IMR-90 (cell line): ENCODE measurements around the gene GOLGA3. TPM values are rescaled to one million over a fixed set of nuclear protein-coding genes. Genes with fewer than 3 reads are reported as not detected.

Source experiments
- ATAC-seq: fragments of 200-7000 bp; cut with Tn5 transposase; 2 replicates; pipeline ENCODE4 v1.9.1; 2020; ENCODE audit warnings: low read depth, mild to moderate bottlenecking, moderate library complexity
- BruUV-seq: library from RNA; stranded (reverse); fragments of 400-500 nt; replicated peaks from 2 replicates; lab custom pipeline; 2021; lab: Mats Ljungman, UMichigan
- CTCF ChIA-PET: fragments of 300-600 bp; formaldehyde crosslinking; extraction: SDS; loops from one replicate; lab custom pipeline; 2021; ENCODE audit warnings: antibody characterized with exemption; lab: Yijun Ruan, JAX
- POLR2A ChIA-PET: fragments of 300-600 bp; sonication (Branson Sonifier 250); formaldehyde crosslinking; loops from one replicate; lab custom pipeline; 2022; ENCODE audit warnings: antibody characterized with exemption; ENCODE audit not compliant: unreplicated experiment; lab: Charles Lee
- DNase-seq: peaks from one replicate; pipeline ENCODE4 v3.0.0; 2013
- H2AFZ ChIP-seq: replicated peaks from 2 replicates; pipeline ENCODE3; 2013; ENCODE audit warnings: low read length, mild to moderate bottlenecking; ENCODE audit not compliant: poor library complexity
- H2AK5ac ChIP-seq: 2 replicates; pipeline ENCODE4 v1.6.1; 2013; ENCODE audit warnings: low read depth, low read length, inconsistent platforms
- H2AK9ac ChIP-seq: replicated peaks from 2 replicates; pipeline ENCODE3; 2013; ENCODE audit warnings: mild to moderate bottlenecking, low read depth, low read length, moderate library complexity; ENCODE audit not compliant: poor library complexity
- H2BK120ac ChIP-seq: 2 replicates; pipeline ENCODE4 v1.6.1; 2013; ENCODE audit warnings: low read depth, low read length, inconsistent platforms
- H2BK15ac ChIP-seq: 3 replicates; pipeline ENCODE4 v1.6.1; 2013; ENCODE audit warnings: low read depth, low read length, inconsistent platforms
- H2BK20ac ChIP-seq: 2 replicates; pipeline ENCODE4 v1.6.1; 2013; ENCODE audit warnings: low read depth, mild to moderate bottlenecking, inconsistent platforms, low read length, moderate library complexity
- H2BK5ac ChIP-seq: 2 replicates; pipeline ENCODE4 v1.6.1; 2013; ENCODE audit warnings: mild to moderate bottlenecking, low read depth, low read length, inconsistent platforms; ENCODE audit not compliant: poor library complexity, severe bottlenecking
- H3K14ac ChIP-seq: replicated peaks from 2 replicates; pipeline ENCODE4 v1.6.1; 2013; ENCODE audit warnings: low read depth, low read length, inconsistent platforms
- H3K18ac ChIP-seq: 2 replicates; pipeline ENCODE4 v1.6.1; 2013; ENCODE audit warnings: low read depth, low read length, control low read depth
- H3K23ac ChIP-seq: 2 replicates; pipeline ENCODE4 v1.6.1; 2013; ENCODE audit warnings: low read depth, low read length, inconsistent platforms
- H3K27ac ChIP-seq: 2 replicates; pipeline ENCODE4 v1.5.1; 2013; ENCODE audit warnings: mild to moderate bottlenecking, control low read depth, low read length; ENCODE audit not compliant: insufficient read depth
- H3K27me3 ChIP-seq: 2 replicates; pipeline ENCODE4 v1.6.1; 2013; ENCODE audit warnings: low read length; ENCODE audit not compliant: control insufficient read depth, insufficient read depth
- H3K36me3 ChIP-seq: 2 replicates; pipeline ENCODE4 v1.6.1; 2013; ENCODE audit warnings: low read length, mixed read lengths; ENCODE audit not compliant: control insufficient read depth, insufficient read depth
- H3K4ac ChIP-seq: 2 replicates; pipeline ENCODE4 v1.6.1; 2013; ENCODE audit warnings: low read depth, low read length, inconsistent platforms
- H3K4me1 ChIP-seq: 2 replicates; pipeline ENCODE4 v1.6.1; 2013; ENCODE audit warnings: low read length, mixed read lengths; ENCODE audit not compliant: control insufficient read depth, insufficient read depth
- H3K4me2 ChIP-seq: 2 replicates; pipeline ENCODE4 v1.6.1; 2013; ENCODE audit warnings: low read depth, mild to moderate bottlenecking, control low read depth, low read length, moderate library complexity
- H3K4me3 ChIP-seq: 2 replicates; pipeline ENCODE4 v1.5.1; 2013; ENCODE audit warnings: low read depth, mild to moderate bottlenecking, control low read depth, low read length, moderate library complexity; ENCODE audit not compliant: insufficient read depth
- H3K56ac ChIP-seq: 2 replicates; pipeline ENCODE4 v1.6.1; 2013; ENCODE audit warnings: low read length, inconsistent platforms; ENCODE audit not compliant: insufficient read depth; ENCODE audit errors: extremely low read depth
- H3K79me1 ChIP-seq, 2 experiments: 2 replicates each; pipeline ENCODE4 v1.6.1; 2013; ENCODE audit warnings: low read length in 2 of 2, inconsistent platforms in 1 of 2, low read depth in 1 of 2
- H3K9ac ChIP-seq: 2 replicates; pipeline ENCODE4 v1.6.1; 2013; ENCODE audit warnings: low read depth, low read length, control low read depth
- H3K9me1 ChIP-seq: 2 replicates; pipeline ENCODE4 v1.6.1; 2013; ENCODE audit warnings: low read length, inconsistent platforms; ENCODE audit not compliant: insufficient read depth
- H3K9me3 ChIP-seq: 2 replicates; pipeline ENCODE4 v1.6.1; 2013; ENCODE audit warnings: low read length; ENCODE audit not compliant: control insufficient read depth, insufficient read depth
- H4K20me1 ChIP-seq: 2 replicates; pipeline ENCODE4 v1.6.1; 2013; ENCODE audit warnings: low read length, inconsistent platforms; ENCODE audit not compliant: insufficient read depth
- H4K5ac ChIP-seq: 2 replicates; pipeline ENCODE4 v1.6.1; 2013; ENCODE audit warnings: mild to moderate bottlenecking, low read depth, low read length, control low read depth
- H4K8ac ChIP-seq, 2 experiments: 2 replicates each; pipeline ENCODE4 v1.6.1; 2013; ENCODE audit warnings: low read depth in 2 of 2, low read length in 2 of 2, control low read depth in 1 of 2, inconsistent platforms in 1 of 2
- H4K91ac ChIP-seq: 2 replicates; pipeline ENCODE4 v1.6.1; 2013; ENCODE audit warnings: low read depth, low read length, inconsistent platforms; ENCODE audit not compliant: insufficient read depth
- BHLHE40 ChIP-seq: fragments of 150-350 bp; IDR thresholded peaks from 2 replicates; pipeline ENCODE4 v1.6.1; 2016; ENCODE audit warnings: mild to moderate bottlenecking, low read depth, low read length
- CEBPB ChIP-seq: IDR thresholded peaks from 2 replicates; pipeline ENCODE4 v1.6.1; 2012; ENCODE audit warnings: low read depth, low read length, improper control_type of control experiment
- ELK1 ChIP-seq: fragments of 150-350 bp; IDR thresholded peaks from 2 replicates; pipeline ENCODE4 v1.6.1; 2016; ENCODE audit warnings: low read depth, mild to moderate bottlenecking, low read length, moderate library complexity, borderline replicate concordance
- MAZ ChIP-seq: IDR thresholded peaks from 2 replicates; pipeline ENCODE4 v1.6.1; 2012; ENCODE audit warnings: low read depth, mild to moderate bottlenecking, low read length, improper control_type of control experiment, moderate library complexity, borderline replicate concordance
- NFE2L2 ChIP-seq: fragments of 150-350 bp; IDR thresholded peaks from 2 replicates; pipeline ENCODE4 v1.6.1; 2016; ENCODE audit warnings: low read depth, mild to moderate bottlenecking, low read length
- POLR2A ChIP-seq: IDR thresholded peaks from 2 replicates; pipeline ENCODE4 v1.6.1; 2012; ENCODE audit warnings: mild to moderate bottlenecking, low read depth, low read length
- RCOR1 ChIP-seq: IDR thresholded peaks from 2 replicates; pipeline ENCODE4 v1.6.1; 2012; ENCODE audit warnings: mild to moderate bottlenecking, low read length, improper control_type of control experiment; ENCODE audit not compliant: insufficient replicate concordance
- RFX5 ChIP-seq: IDR thresholded peaks from 2 replicates; pipeline ENCODE4 v1.8.0; 2012; ENCODE audit warnings: low read depth, mild to moderate bottlenecking, low read length, moderate library complexity
- SMC3 ChIP-seq: fragments of 150-350 bp; IDR thresholded peaks from 2 replicates; pipeline ENCODE4 v1.6.1; 2016; ENCODE audit warnings: low read depth, mild to moderate bottlenecking, antibody characterized with exemption, low read length, moderate library complexity
- WGBS, 2 experiments: methylation state at CpG; one replicate each; pipeline versions ENCODE4 v1.1.5 to v1.1.7; 2013; ENCODE audit warnings: missing lambda C conversion rate in 2 of 2; ENCODE audit not compliant: insufficient read length in 1 of 2; ENCODE audit errors: extremely low coverage in 2 of 2; 5-methylcytosine and 5-hydroxymethylcytosine counted together
- dilution Hi-C: fragments of 300-500 bp; cut with HindIII; formaldehyde crosslinking; loops from one replicate; pipeline ENCODE4 v1.14.3; 2018; ENCODE audit warnings: low sequenced_read_pairs; ENCODE audit not compliant: unreplicated experiment
- in situ Hi-C: fragments of 300-500 bp; cut with MboI; formaldehyde crosslinking; loops from 3 replicates; pipeline ENCODE4 v1.14.3; 2019; ENCODE audit warnings: low sequenced_read_pairs, inconsistent platforms, mixed read lengths
- intact Hi-C: fragments of 100-400 bp; cut with micrococcal nuclease; formaldehyde crosslinking; loops from 2 replicates; pipeline ENCODE4 v1.10.0; 2022
- polyA plus RNA-seq, 3 experiments: library from polyadenylated mRNA; depleted of rRNA; stranded (reverse); fragments of >200 nt; gene quantifications; 2 replicates each; pipeline ENCODE4 v1.2.3, GENCODE V29; 2012; ENCODE audit warnings: low replicate concordance in 1 of 3
- total RNA-seq: library from RNA; depleted of rRNA; stranded (reverse); fragments of >200 nt; gene quantifications from 2 replicates; pipeline ENCODE4 v1.2.3, GENCODE V29; 2012
- TF ChIP-seq, protein P1 (sequence below): conservative IDR thresholded peaks from 2 replicates; pipeline ENCODE4 v1.5.1; 2012; ENCODE audit warnings: mild to moderate bottlenecking, low read depth, low read length, improper control_type of control experiment
- TF ChIP-seq, protein P2 (sequence below): fragments of 150-350 bp; IDR thresholded peaks from 2 replicates; pipeline ENCODE4 v1.6.1; 2017; ENCODE audit warnings: mild to moderate bottlenecking, antibody characterized with exemption, low read length, low read depth

GOLGA3 gene
- total and polyA plus RNA-seq, 2 of the 4 experiments (the other 2 are of a cell fraction): 39.6 to 99.8 TPM

DNA sequence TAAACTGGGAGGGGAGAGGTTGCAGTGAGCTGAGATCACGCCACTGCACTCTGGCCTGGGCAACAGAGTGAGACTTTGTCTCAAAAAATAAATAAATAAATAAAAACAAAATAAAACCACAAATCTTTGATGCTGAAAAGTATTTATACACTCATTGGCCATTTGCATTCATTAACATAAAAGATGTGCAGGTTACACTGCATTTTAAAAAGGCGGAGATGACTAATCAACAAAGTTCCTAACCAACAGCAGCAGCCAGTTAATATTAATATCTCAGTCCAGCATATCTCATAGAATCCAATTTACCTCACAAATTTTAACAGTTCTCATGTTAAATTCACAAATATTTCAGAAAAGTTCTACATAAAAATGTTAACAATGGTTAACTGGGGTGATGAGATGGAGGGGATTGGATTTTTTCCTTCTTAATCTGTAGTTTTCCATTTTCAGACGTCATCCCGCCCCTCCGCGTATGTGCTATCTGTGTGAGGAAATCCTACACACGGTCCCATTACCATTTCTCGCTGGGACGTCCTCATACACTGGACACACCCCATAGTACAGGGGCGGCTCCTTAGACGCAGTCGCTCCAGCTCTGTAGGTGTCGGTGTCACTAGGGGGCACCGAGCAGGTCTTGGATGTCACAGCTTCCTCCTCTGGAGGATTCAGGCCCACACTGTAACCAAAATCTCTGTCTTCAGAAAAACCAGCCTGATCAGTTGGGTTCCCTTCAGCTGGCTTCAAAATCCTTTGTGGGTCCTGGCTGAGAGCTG, 74.3 kb downstream of the GOLGA3 start:
- WGBS, 2 experiments: 80% methylated on average over 1 of the region's 14 CpGs; no CpG with 5 or more reads in 1 of the 2 experiments
- H3K9me3 ChIP-seq: no peaks in the 10 kb centered on the region

More for the DNA sequence above, 74.3 kb downstream of the GOLGA3 start:
- no peak overlapping the region for H3K27ac ChIP-seq
- intact Hi-C loops: no loop called here
- no peak overlapping the region for H3K56ac ChIP-seq
- POLR2A ChIA-PET: no interaction called here
- no peak overlapping the region for H3K4me3 ChIP-seq
- CTCF ChIA-PET: no interaction called here
- dilution Hi-C loops: no loop called here
- H2AFZ ChIP-seq: no peak overlapping the region
- H2BK20ac ChIP-seq: no peak overlapping the region
- H2AK9ac ChIP-seq: no peak overlapping the region
- no peaks in the 10 kb centered on the region for H3K27me3 ChIP-seq
- no peak overlapping the region for H3K4me2 ChIP-seq
- H2BK120ac ChIP-seq: no peak overlapping the region
- H2AK5ac ChIP-seq: no peak overlapping the region
- H3K18ac ChIP-seq: no peak overlapping the region
- no peak overlapping the region for H3K14ac ChIP-seq
- no TSS peak for BruUV-seq
- H2BK5ac ChIP-seq: no peak overlapping the region
- H3K4ac ChIP-seq: no peak overlapping the region
- peaks cover 16 to 45% of the 10 kb centered on the region in 2 experiments for H3K79me1 ChIP-seq
- no peak overlapping the region for H3K9ac ChIP-seq
- H3K9me1 ChIP-seq: peaks cover 4% of the 10 kb centered on the region
- TF ChIP-seq MAZ (no peak), RFX5 (no peak), BHLHE40 (no peak), RCOR1 (no peak), POLR2A (no peak), ELK1 (no peak), CEBPB (no peak), NFE2L2 (no peak), SMC3 (no peak)
- TF ChIP-seq, protein P1, sequence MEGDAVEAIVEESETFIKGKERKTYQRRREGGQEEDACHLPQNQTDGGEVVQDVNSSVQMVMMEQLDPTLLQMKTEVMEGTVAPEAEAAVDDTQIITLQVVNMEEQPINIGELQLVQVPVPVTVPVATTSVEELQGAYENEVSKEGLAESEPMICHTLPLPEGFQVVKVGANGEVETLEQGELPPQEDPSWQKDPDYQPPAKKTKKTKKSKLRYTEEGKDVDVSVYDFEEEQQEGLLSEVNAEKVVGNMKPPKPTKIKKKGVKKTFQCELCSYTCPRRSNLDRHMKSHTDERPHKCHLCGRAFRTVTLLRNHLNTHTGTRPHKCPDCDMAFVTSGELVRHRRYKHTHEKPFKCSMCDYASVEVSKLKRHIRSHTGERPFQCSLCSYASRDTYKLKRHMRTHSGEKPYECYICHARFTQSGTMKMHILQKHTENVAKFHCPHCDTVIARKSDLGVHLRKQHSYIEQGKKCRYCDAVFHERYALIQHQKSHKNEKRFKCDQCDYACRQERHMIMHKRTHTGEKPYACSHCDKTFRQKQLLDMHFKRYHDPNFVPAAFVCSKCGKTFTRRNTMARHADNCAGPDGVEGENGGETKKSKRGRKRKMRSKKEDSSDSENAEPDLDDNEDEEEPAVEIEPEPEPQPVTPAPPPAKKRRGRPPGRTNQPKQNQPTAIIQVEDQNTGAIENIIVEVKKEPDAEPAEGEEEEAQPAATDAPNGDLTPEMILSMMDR: no peak
- TF ChIP-seq, protein P2, sequence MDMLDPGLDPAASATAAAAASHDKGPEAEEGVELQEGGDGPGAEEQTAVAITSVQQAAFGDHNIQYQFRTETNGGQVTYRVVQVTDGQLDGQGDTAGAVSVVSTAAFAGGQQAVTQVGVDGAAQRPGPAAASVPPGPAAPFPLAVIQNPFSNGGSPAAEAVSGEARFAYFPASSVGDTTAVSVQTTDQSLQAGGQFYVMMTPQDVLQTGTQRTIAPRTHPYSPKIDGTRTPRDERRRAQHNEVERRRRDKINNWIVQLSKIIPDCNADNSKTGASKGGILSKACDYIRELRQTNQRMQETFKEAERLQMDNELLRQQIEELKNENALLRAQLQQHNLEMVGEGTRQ: no peak
- peaks cover 33% of the 10 kb centered on the region for H3K36me3 ChIP-seq
- H4K91ac ChIP-seq: no peak overlapping the region
- in situ Hi-C loops: no loop called here
- H4K20me1 ChIP-seq: peaks cover 92% of the 10 kb centered on the region
- no peaks in the 10 kb centered on the region for H3K4me1 ChIP-seq
- DNase-seq: no peak
- no peak for ATAC-seq
- H3K23ac ChIP-seq: no peak overlapping the region
- H4K8ac ChIP-seq: no peak overlapping the region
- no peak overlapping the region for H4K5ac ChIP-seq
- H2BK15ac ChIP-seq: no peak overlapping the region
